NCI-H82 treated with DMSO at 0.1 percent for 48 hours (cell line): Measurements from ENCODE around the gene EGFR.

ENCODE experiments used
- DNase-seq: peaks from one replicate; lab custom pipeline; 2025; ENCODE audit not compliant: unreplicated experiment; lab: John Stamatoyannopoulos, UW

The EGFR gene

GRCh38 chr7:55142919-55143600, 124.2 kb downstream of the EGFR start:
- no peak for DNase-seq

- DNase-seq, result no peak
Measured at GRCh38 chr7:55144333-55145317, 125.8 kb downstream of the EGFR start.

DNA sequence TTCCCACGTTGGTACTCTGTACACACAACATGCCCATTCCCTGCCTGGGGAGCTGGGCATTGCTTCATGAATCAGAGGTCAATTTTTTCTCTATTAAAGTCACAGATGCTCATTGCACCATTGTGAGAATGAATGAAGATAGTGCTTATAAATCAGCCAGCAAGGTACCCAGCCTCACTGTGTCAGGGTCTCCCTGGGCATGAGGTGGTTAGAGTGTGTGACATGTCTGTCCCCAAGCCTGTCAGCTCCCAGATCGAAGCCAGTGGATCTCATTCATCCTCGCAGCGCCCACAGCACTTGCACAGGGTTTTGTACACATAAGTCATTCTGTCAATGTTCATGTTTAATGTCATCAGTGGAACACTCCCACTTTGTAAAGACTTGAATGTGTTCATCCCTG, 126.8 kb downstream of the EGFR start:
- no peak for DNase-seq

DNA sequence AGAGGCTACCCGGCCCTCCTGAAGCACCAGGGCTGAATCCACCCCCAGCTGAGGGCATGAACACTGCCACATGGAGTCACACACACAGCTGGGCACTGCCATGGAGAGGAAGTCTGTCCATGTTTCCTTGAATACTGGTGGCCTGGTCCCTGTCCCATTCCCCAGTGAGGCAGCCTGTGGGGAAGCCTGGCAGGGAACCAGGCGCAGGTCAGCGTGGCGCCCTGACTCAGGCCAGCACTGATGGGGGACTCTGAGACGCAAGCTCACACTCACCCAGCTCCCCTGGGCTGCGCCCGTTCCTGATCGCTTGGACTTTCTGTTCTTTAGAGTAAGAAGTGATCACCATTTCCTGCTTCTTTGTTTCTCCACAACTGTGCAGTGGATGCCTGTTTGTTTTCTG, 128.3 kb downstream of the EGFR start:
- DNase-seq, result no peak

GRCh38 chr7:55147736-55148135, 128.9 kb downstream of the EGFR start:
- no peak for DNase-seq

DNA sequence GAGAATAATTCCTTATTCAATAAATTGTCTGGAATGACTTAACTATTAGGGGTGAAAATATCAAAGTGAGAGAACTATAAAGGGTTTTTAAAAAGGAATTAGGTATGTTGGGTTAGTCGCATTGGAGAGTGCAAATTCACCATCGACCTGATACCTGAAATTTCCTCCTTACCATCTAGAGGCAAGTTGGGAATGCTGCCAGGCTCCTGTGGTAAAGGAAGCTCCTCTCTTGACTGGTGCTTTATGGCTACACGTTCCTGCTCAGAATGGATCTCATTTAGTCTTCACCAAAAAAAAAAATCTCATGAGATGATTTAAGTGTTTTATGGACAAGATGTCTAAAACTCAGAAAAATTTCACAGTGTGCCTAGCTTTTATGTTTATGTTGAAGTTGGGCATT, 129.8 kb downstream of the EGFR start:
- no peak for DNase-seq

GRCh38 chr7:55149001-55149400, 130.2 kb downstream of the EGFR start:
- no peak for DNase-seq

- DNase-seq, result no peak
Measured at GRCh38 chr7:55150166-55150565, 131.3 kb downstream of the EGFR start.

GRCh38 chr7:55150709-55151451, 132.1 kb downstream of the EGFR start:
- DNase-seq, result no peak

DNA sequence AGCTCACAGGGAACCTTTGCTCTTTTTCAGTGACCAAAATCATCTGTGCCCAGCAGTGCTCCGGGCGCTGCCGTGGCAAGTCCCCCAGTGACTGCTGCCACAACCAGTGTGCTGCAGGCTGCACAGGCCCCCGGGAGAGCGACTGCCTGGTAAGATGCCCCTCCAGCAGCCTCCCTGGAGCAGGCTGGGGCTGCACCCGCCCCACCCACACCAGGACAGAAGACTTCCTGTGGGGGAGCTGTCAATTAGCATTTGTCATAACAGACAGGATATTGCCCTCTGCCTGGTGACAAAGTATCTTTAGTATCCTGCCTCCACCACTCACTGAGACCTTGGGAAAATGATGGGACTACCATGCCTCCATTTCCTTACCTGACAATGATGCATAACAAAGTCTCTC, 133.7 kb downstream of the EGFR start:
- no peak for DNase-seq

DNA sequence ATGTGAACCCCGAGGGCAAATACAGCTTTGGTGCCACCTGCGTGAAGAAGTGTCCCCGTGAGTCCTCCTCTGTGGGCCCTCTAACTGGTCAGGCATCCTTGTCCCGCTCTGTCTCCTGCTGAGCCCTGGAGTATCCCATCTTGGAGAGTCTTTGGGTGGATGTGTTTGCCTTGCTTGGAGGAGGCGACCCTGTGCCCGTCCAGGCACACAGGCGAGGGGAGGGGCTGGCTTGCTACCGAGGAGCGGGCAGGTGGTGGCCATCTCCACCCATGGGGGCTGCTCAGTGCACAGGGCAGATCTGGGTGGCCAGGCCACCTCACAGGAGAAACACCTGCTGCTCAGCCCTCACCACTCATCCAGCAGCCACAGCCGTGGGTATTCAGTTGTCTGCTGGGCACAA, 135.3 kb downstream of the EGFR start:
- no peak for DNase-seq

DNA sequence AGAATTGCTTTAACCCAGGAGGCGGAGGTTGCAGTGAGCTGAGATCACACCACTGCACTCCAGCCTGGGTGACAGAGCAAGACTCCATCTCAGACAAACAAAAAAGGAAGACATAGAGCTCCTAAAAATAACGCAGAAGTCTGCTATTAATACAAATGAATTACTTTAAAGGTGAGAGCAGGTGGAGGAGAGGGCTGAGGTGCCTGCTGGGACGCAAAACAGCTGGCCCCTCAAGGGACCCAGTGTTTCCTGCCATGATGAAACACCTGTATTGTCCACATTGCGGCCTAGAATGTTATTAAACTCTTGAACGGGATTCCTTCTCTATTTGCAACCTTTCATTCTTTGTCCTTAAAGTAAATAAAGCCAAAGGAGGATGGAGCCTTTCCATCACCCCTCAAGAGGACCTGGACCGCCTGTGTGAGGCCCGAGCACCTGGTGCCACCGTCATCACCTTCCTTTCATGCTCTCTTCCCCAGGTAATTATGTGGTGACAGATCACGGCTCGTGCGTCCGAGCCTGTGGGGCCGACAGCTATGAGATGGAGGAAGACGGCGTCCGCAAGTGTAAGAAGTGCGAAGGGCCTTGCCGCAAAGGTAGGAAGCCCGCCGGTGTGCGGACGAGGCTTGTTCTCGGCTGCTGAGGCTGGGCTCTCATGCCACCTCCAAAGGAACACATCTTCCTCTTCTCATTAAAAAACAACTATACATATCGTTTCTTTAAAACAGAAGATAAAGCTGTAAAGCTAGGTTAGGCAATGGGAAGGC, 136.7 kb downstream of the EGFR start:
- no peak for DNase-seq

GRCh38 chr7:55156919-55157763, 138.3 kb downstream of the EGFR start:
- no peak for DNase-seq

GRCh38 chr7:55157764-55158105, 138.9 kb downstream of the EGFR start:
- no peak for DNase-seq

GRCh38 chr7:55158541-55159382, 139.9 kb downstream of the EGFR start:
- no peak for DNase-seq

GRCh38 chr7:55160539-55160938, 141.7 kb downstream of the EGFR start:
- no peak for DNase-seq

GRCh38 chr7:55161154-55161687, 142.4 kb downstream of the EGFR start:
- DNase-seq, result no peak

GRCh38 chr7:55162476-55162875, 143.7 kb downstream of the EGFR start:
- no peak for DNase-seq

DNA sequence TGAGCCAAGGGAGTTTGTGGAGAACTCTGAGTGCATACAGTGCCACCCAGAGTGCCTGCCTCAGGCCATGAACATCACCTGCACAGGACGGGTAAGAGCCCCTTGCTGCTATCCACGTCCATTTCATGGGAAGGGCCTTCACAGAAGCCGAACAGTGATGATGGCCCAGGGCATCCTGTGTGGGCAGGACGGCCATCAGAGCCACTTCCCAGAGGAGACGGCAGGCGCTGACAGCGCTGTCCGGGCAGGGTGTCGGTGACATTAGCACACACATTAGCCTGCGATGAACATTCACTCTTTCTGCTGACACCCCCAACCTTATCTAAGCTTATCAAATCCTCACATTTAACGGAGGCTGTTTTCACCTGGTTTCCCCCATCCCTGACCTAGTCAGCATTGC, 144.9 kb downstream of the EGFR start:
- DNase-seq, result no peak
